Measurements from ENCODE around the gene ACTL6A. TPM values are rescaled to one million over a fixed set of nuclear protein-coding genes. Genes with fewer than 3 reads are reported as not detected.

Gene ACTL6A
- total and polyA plus RNA-seq, 7 experiments from 2014 or later = 23.2 to 78.3 (median 56.3) TPM

DNA sequence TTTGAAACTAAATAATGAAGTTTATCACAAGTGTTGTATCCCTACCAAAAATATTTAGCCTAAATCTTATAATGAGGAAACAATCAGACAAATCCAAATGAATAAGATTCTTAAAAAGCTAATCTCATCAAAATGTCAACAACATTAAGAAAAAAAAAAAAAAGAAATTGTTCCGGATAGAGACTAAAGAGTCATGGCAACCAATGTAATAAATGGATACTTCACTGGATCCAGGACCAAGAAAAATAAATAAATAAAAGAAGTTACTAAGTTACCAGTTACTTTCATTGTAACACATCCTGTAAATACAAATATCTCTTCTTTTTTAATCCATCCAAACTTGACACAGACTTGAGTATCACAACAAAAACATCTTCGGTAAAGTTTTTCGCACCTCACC, 41.1 kb downstream of the ACTL6A start:
- POLR2A ChIA-PET = interaction anchor here (0.6 to 1.9 kb wide), 5 partner anchors 10 to 998 kb away, joined by 3 to 13 read pairs (median 4); partner anchors contain the start of genes ACTL6A and TTC14
- H3K27me3 Mint-ChIP-seq = no peaks in the 10 kb centered on the region

DNA sequence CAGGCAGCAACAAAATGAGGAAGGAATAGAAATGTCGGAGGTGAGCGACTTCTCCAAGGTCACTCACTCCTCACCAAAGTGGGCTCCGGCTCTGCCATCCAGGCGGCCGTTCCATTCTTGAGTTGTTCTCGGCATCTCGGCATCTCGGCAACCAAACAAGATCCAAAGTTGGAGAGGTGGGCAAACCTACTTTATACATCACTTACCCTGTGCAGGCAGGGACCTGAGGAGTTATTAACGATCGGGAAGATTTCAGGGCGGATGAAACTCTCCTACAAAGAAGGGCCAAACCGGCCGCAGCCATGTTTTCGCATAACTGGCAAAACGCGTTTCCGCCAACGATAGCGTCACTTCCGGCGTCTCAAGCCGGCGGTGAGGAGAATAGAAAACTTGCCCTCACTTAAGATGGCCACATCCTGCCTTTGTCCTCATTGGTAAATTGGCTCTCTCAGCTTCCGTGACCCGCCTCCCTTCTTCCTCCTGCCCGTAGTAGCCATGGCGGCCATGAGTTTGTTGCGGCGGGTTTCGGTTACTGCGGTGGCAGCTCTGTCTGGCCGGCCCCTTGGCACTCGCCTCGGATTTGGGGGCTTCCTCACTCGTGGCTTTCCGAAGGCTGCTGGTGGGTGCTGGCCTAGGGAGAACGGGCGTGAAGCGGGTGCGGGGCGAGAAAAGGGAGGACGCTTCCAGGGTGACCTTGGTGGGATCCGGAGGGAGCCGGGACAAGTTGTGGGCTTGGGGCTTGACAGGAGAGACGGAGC, 41.8 kb downstream of the ACTL6A start, which contains the start of the genes MRPL47 and NDUFB5:
TSS of gene MRPL47 (minus strand) at position 318 of the 758 bp plus-strand sequence. CDS start at position 304, 14 bp downstream.
TSS of gene NDUFB5 (plus strand) at position 474 of the 758 bp plus-strand sequence. CDS start at position 496, 22 bp downstream.
- peak within 1 kb of the TSS; percentile 90 for H3K27ac ChIP-seq (ENCODE audit: low read depth, low read length)
- Mint-ChIP-seq H3K36me3 (peaks cover 2 to 19% (median 11%) of the 10 kb centered on the region in 5 donors), H3K4me1 (peaks cover 23 to 65% (median 46%) of the 10 kb centered on the region in 7 donors), H3K4me3 (peak within 1 kb of the TSS; percentile 95 to 99 (median 99)), H3K27ac (peak within 1 kb of the TSS; percentile 98 to 100 (median 99)), H3K9me3 (no peaks in the 10 kb centered on the region), H3K27me3 (no peaks in the 10 kb centered on the region)
- POLR2A ChIA-PET = interaction anchor here (0.6 to 1.9 kb wide), 9 partner anchors 10 to 457 kb away, joined by 3 to 13 read pairs (median 4); partner anchors contain the start of genes ACTL6A and PIK3CA
- CTCF ChIA-PET = interaction anchor here (0.6 to 1.3 kb wide), 2 partner anchors 530 to 1000 kb away, joined by 3 to 4 read pairs; no protein-coding TSS in a partner anchor
- peak; percentile 76 to 95 (median 92) for DNase-seq
- H3K4me1 ChIP-seq (ENCODE audit: control insufficient read depth in 2 of 2, insufficient read depth in 2 of 2, low read length in 2 of 2) = peaks cover 15 to 25% of the 10 kb centered on the region in 2 donors
- intact Hi-C loops (cut with micrococcal nuclease) = loop anchor here (1.0 to 2.0 kb wide), 10 partner anchors 42 to 1308 kb away; partner anchors contain the start of genes ACTL6A (in 2 of the 2), FXR1 (in 2 of the 2), MFN1 (in 2 of the 2) and ZNF639 (in 2 of the 2)
- H3K27me3 ChIP-seq (ENCODE audit: control insufficient read depth in 2 of 2, insufficient read depth in 2 of 2, low read length in 2 of 2) = no peaks in the 10 kb centered on the region
- ATAC-seq = peak; percentile 100
- H3K9me3 ChIP-seq (ENCODE audit: control insufficient read depth in 2 of 3, low read length in 3 of 3) = no peaks in the 10 kb centered on the region
- peak within 1 kb of the TSS; percentile 95 for H3K4me3 ChIP-seq (ENCODE audit: low read length)
- peaks cover 0 to 34% (median 5%) of the 10 kb centered on the region in 3 experiments for H3K36me3 ChIP-seq (ENCODE audit: control insufficient read depth in 2 of 3, insufficient read depth in 3 of 3, low read length in 3 of 3)

More for the DNA sequence above, 41.1 kb downstream of the ACTL6A start:
- CTCF ChIA-PET = interaction anchor here (1.3 kb wide), 1 partner anchor 1001 kb away, joined by 4 read pairs; no protein-coding TSS in a partner anchor
- DNase-seq = peak in 1 of 9 donors; percentile 5
- peak overlapping the region; percentile 98 to 100 (median 99) for H3K27ac Mint-ChIP-seq
- ATAC-seq = no peak
- intact Hi-C loops (cut with micrococcal nuclease) = loop anchor here (1.0 to 2.0 kb wide), 10 partner anchors 42 to 1308 kb away; partner anchors contain the start of genes ACTL6A (in 2 of the 2), FXR1 (in 2 of the 2), MFN1 (in 2 of the 2) and ZNF639 (in 2 of the 2)
- H3K4me1 Mint-ChIP-seq = peaks cover 18 to 63% (median 43%) of the 10 kb centered on the region in 7 donors
- Histone ChIP-seq H3K4me1 (ENCODE audit: control insufficient read depth in 2 of 2, insufficient read depth in 2 of 2, low read length in 2 of 2) (peaks cover 15 to 21% of the 10 kb centered on the region in 2 donors), H3K9me3 (ENCODE audit: control insufficient read depth in 2 of 3, low read length in 3 of 3) (no peaks in the 10 kb centered on the region), H3K36me3 (ENCODE audit: control insufficient read depth in 2 of 3, insufficient read depth in 3 of 3, low read length in 3 of 3) (peaks cover 0 to 41% (median 5%) of the 10 kb centered on the region in 3 experiments), H3K4me3 (ENCODE audit: low read length) (peak overlapping the region; percentile 95), H3K27ac (ENCODE audit: low read depth, low read length) (peak overlapping the region; percentile 90), H3K27me3 (ENCODE audit: control insufficient read depth in 2 of 2, insufficient read depth in 2 of 2, low read length in 2 of 2) (no peaks in the 10 kb centered on the region)
- peaks cover 4 to 22% (median 9%) of the 10 kb centered on the region in 5 donors for H3K36me3 Mint-ChIP-seq
- H3K4me3 Mint-ChIP-seq = peak overlapping the region; percentile 95 to 99 (median 99)
- no peaks in the 10 kb centered on the region for H3K9me3 Mint-ChIP-seq

DNA sequence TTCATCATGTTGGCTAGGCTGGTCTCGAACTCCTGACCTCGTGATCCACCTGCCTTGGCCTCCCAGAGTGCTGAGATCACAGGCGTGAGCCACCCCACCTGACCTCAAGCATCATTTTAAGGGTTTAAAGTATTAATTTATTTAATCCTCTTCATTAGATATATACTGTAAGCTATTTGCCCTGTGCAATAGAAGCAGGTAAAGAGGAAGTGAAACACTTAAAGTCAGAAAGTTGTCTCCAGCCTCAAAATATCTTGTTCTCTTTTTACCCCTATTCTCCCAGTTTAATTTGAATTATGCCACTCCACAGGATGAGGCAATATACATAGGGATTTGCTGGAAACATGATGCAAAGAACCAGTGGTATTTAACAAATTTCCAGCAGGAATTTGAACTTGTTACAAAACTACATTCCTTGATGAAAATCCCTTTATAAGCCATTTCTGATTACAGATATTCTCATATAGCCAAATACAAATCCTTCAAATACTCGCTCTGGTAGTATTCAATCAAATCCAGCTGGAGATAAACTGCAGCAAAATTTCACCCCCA, 43.9 kb downstream of the ACTL6A start:
- no peak overlapping the region for H3K27ac ChIP-seq (ENCODE audit: low read depth, low read length)
- no peaks in the 10 kb centered on the region for H3K27me3 ChIP-seq (ENCODE audit: control insufficient read depth in 2 of 2, insufficient read depth in 2 of 2, low read length in 2 of 2)
- peaks cover 0 to 14% (median 2%) of the 10 kb centered on the region in 3 experiments for H3K36me3 ChIP-seq (ENCODE audit: control insufficient read depth in 2 of 3, insufficient read depth in 3 of 3, low read length in 3 of 3)
- no peak for DNase-seq
- H3K9me3 ChIP-seq (ENCODE audit: control insufficient read depth in 2 of 3, low read length in 3 of 3) = no peaks in the 10 kb centered on the region
- H3K36me3 Mint-ChIP-seq = peaks cover 0 to 17% (median 12%) of the 10 kb centered on the region in 5 donors
- H3K4me3 ChIP-seq (ENCODE audit: low read length) = no peak overlapping the region
- peak overlapping the region in 6 of 9 donors; percentile 21 to 72 (median 36) for H3K27ac Mint-ChIP-seq
- no peaks in the 10 kb centered on the region for H3K9me3 Mint-ChIP-seq
- H3K27me3 Mint-ChIP-seq = no peaks in the 10 kb centered on the region
- ATAC-seq = no peak
- intact Hi-C loops (cut with micrococcal nuclease) = no loop called here
- H3K4me3 Mint-ChIP-seq = peak overlapping the region in 9 of 10 donors; percentile 25 to 70 (median 44)
- CTCF ChIA-PET = no interaction called here
- H3K4me1 ChIP-seq (ENCODE audit: control insufficient read depth in 2 of 2, insufficient read depth in 2 of 2, low read length in 2 of 2) = peaks cover 15 to 25% of the 10 kb centered on the region in 2 donors
- H3K4me1 Mint-ChIP-seq = peaks cover 24 to 68% (median 52%) of the 10 kb centered on the region in 7 donors
- POLR2A ChIA-PET = interaction anchor here (1.1 kb wide), 1 partner anchor 9 kb away, joined by 3 read pairs; no protein-coding TSS in a partner anchor

DNA sequence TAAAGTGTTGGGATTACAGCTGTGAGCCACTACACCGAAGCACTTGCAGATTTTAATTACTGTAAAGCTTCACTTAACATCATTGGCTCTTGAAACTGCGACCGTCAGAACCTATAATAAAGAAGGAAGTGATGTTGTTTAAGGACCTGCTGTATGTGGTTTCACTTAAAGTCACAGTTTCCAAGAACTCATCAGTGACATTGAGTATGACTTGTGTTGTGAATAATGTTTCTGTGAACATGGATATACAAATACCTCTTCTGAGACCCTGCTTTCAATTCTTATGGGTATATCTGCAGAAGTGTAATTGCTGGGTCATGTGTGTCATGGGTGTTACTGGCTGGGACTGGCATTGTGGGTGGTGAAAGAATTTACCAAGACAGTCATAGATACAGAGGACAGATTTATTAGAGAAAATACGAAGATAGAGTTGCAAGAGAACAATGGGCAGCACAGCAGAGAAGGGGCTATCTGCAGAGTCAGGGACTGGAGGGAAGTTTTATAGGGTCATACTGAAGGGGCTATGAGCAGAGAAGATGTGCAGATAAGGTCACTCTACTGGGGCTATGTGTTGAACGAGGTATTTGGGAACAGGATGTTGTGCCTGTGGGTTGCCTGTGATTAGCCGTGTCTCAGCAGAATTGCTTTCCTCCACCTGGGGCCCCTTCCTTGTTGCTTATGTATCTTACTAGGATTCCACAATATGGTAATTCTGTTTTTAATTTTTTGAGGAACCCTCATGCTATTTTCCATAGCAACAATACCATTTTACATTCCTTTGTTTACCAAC, 46.4 kb downstream of the ACTL6A start:
- Mint-ChIP-seq H3K4me3 (peak overlapping the region in 2 of 10 donors; percentile 12 to 89), H3K36me3 (peaks cover 0 to 20% (median 12%) of the 10 kb centered on the region in 5 donors), H3K9me3 (no peaks in the 10 kb centered on the region), H3K27me3 (no peaks in the 10 kb centered on the region), H3K27ac (peak overlapping the region in 5 of 9 donors; percentile 36 to 95 (median 62)), H3K4me1 (peaks cover 26 to 63% (median 57%) of the 10 kb centered on the region in 7 donors)
- H3K9me3 ChIP-seq (ENCODE audit: control insufficient read depth in 2 of 3, low read length in 3 of 3) = no peaks in the 10 kb centered on the region
- CTCF ChIA-PET = no interaction called here
- H3K4me1 ChIP-seq (ENCODE audit: control insufficient read depth in 2 of 2, insufficient read depth in 2 of 2, low read length in 2 of 2) = peaks cover 5 to 10% of the 10 kb centered on the region in 2 donors
- H3K36me3 ChIP-seq (ENCODE audit: control insufficient read depth in 2 of 3, insufficient read depth in 3 of 3, low read length in 3 of 3) = peaks cover 0 to 13% (median 0%) of the 10 kb centered on the region in 3 experiments
- H3K27me3 ChIP-seq (ENCODE audit: control insufficient read depth in 2 of 2, insufficient read depth in 2 of 2, low read length in 2 of 2) = no peaks in the 10 kb centered on the region
- H3K4me3 ChIP-seq (ENCODE audit: low read length) = no peak overlapping the region
- ATAC-seq (no peak), DNase-seq (peak in 1 of 9 donors; percentile 24)
- no peak overlapping the region for H3K27ac ChIP-seq (ENCODE audit: low read depth, low read length)
- POLR2A ChIA-PET = interaction anchor here (0.6 kb wide), 1 partner anchor 1376 kb away, joined by 3 read pairs; no protein-coding TSS in a partner anchor
- intact Hi-C loops (cut with micrococcal nuclease) = loop anchor here in 1 of 2 donors (1.0 kb wide), 3 partner anchors 44 to 993 kb away; partner anchors contain the start of genes TTC14 and USP13

DNA sequence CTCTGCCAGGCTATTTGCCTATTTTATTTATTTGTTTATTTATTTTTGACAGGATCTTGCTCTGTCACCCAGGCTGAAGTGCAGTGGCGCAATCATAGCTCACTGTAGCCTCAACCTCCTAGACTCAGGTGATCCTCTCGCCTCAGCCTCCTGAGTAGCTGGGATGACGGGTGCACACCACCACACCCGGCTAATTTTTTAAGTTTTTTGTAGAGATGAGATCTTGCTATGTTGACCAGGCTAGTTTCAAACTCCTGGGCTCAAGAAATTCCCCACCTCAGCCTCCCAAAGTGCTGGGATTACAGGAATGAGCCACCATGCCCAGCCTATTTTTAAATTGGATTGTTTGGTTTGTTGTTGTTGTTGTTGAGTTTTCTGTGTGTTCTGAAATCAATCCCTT, 47.3 kb downstream of the ACTL6A start:
- intact Hi-C loops (cut with micrococcal nuclease) = no loop called here
- H3K9me3 Mint-ChIP-seq = no peaks in the 10 kb centered on the region
- H3K27ac Mint-ChIP-seq = peak overlapping the region in 1 of 9 donors; percentile 76
- DNase-seq = no peak
- no peak overlapping the region for H3K4me3 Mint-ChIP-seq
- ATAC-seq = no peak
- POLR2A ChIA-PET = interaction anchor here (0.7 kb wide), 1 partner anchor 63 kb away, joined by 3 read pairs; no protein-coding TSS in a partner anchor
- peaks cover 4 to 8% of the 10 kb centered on the region in 2 donors for H3K4me1 ChIP-seq (ENCODE audit: control insufficient read depth in 2 of 2, insufficient read depth in 2 of 2, low read length in 2 of 2)
- H3K4me1 Mint-ChIP-seq = peaks cover 23 to 53% (median 49%) of the 10 kb centered on the region in 7 donors
- no peaks in the 10 kb centered on the region for H3K9me3 ChIP-seq (ENCODE audit: control insufficient read depth in 2 of 3, low read length in 3 of 3)
- CTCF ChIA-PET = no interaction called here
- H3K36me3 Mint-ChIP-seq = peaks cover 0 to 20% (median 12%) of the 10 kb centered on the region in 5 donors
- no peak overlapping the region for H3K27ac ChIP-seq (ENCODE audit: low read depth, low read length)
- H3K27me3 Mint-ChIP-seq = no peaks in the 10 kb centered on the region
- H3K27me3 ChIP-seq (ENCODE audit: control insufficient read depth in 2 of 2, insufficient read depth in 2 of 2, low read length in 2 of 2) = no peaks in the 10 kb centered on the region
- no peak overlapping the region for H3K4me3 ChIP-seq (ENCODE audit: low read length)
- peaks cover 0 to 6% (median 0%) of the 10 kb centered on the region in 3 experiments for H3K36me3 ChIP-seq (ENCODE audit: control insufficient read depth in 2 of 3, insufficient read depth in 3 of 3, low read length in 3 of 3)
